NB4 (cell line): ENCODE data around the gene RNF152.

Experiments
- MAX ChIP-seq: IDR thresholded peaks from 2 replicates; pipeline ENCODE4 v1.6.1; 2011; ENCODE audit warnings: low read depth, low read length
- POLR2A ChIP-seq: IDR thresholded peaks from 2 replicates; pipeline ENCODE4 v1.6.1; 2011; ENCODE audit warnings: mild to moderate bottlenecking; ENCODE audit not compliant: insufficient read length; ENCODE audit errors: extremely low read depth
- TF ChIP-seq, protein P1 (sequence below): IDR thresholded peaks from one replicate; pipeline ENCODE4 v1.5.1; 2012; ENCODE audit warnings: low read depth, low read length

DNA sequence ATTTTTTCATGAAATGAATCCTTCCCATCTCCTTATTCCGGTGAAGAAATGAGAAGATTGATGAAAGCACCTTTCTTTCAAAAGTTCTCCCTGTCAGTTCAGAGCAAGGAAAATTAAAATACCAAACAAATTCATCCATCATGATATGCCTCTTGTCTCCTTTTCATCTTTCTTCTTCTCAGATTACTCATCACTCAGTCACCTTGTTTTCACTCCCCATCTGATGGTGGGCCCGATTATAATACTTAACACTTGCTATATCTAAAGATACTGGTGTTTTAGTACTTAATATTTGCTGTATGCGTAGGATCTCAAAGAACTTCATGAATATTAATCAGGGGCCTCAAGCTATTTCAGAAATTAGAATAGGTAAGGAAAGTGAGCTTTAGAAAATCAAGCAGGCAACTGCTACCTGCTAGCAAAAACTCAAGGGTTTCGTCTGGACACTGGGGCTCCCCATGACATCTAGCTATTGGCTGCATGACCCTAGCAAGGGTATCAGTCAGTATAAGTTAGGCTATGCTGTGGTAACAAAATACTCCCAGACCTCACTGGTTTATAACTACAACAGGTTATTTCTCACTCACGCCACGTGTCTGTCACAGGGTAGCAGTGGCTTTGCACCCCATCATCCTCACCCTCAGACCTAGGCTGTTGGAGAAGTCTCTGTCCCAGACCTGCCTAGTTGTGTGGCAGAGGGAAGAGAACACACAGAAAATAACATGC, 39.0 kb upstream of the RNF152 start:
- TF ChIP-seq, protein P1, sequence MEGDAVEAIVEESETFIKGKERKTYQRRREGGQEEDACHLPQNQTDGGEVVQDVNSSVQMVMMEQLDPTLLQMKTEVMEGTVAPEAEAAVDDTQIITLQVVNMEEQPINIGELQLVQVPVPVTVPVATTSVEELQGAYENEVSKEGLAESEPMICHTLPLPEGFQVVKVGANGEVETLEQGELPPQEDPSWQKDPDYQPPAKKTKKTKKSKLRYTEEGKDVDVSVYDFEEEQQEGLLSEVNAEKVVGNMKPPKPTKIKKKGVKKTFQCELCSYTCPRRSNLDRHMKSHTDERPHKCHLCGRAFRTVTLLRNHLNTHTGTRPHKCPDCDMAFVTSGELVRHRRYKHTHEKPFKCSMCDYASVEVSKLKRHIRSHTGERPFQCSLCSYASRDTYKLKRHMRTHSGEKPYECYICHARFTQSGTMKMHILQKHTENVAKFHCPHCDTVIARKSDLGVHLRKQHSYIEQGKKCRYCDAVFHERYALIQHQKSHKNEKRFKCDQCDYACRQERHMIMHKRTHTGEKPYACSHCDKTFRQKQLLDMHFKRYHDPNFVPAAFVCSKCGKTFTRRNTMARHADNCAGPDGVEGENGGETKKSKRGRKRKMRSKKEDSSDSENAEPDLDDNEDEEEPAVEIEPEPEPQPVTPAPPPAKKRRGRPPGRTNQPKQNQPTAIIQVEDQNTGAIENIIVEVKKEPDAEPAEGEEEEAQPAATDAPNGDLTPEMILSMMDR = no peak
- TF ChIP-seq POLR2A (no peak), MAX (no peak)
